ENCODE measurements around the gene TYW5. TPM values are rescaled to one million over a fixed set of nuclear protein-coding genes. Genes with fewer than 3 reads are reported as not detected.

The TYW5 gene
- polyA plus RNA-seq, 1 of the 3 experiments (the other 2 are of a cell fraction) = 3.6 TPM

DNA sequence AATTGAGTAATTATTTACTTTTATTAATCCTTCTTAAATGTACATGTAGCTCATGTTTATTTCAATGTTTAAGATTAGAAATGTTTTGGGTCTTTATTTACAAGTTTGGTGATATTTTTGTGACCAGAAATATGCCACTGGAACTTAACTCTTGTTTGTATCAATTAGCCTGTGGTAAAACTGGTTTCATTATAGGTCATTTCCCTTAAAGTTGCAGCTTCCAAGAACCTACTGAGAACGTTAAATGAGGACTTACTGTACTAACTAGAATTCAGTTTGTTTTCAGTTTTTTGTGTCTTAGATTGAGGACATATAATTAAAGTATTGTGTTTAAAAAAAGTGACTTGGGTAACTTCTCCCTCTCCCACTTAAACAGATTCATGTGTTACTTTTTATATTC lies 4.3 kb downstream of the TYW5 start:
- CTCF ChIA-PET = interaction anchor here (0.9 to 1.0 kb wide), 2 partner anchors 8 to 11 kb away, joined by 3 read pairs; no protein-coding TSS in a partner anchor

DNA sequence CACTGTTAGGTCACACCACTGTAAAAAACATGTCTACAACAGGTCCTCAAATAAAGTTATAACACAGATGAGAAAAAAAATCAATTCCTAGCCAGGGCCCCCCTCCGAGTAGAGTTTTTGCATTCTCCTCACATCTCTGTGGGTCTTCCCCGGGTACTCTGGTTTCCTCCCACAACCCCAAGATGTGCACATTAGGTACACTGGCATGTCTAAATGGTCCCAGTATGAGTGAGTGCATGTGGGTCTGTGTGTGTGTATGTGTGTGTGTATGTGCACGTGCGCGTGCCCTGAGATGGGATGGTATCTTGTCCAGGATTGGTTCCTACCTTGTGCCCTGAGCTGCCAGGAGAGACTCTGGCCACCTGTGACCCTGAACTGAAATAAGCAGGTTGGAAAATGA lies 4.9 kb downstream of the TYW5 start:
- H3K9me2 ChIP-seq = no peaks in the 10 kb centered on the region
- peaks cover 31 to 55% of the 10 kb centered on the region in 2 experiments for H3K36me3 ChIP-seq (replicated peaks in 1 of 2; ENCODE audit: control insufficient read depth in 1 of 2, insufficient read depth in 2 of 2, low read length in 1 of 2)
- peaks cover 2 to 12% of the 10 kb centered on the region in 2 experiments; a peak in 2 of 4 replicates for H3K4me1 ChIP-seq (ENCODE audit: control insufficient read depth in 1 of 2, insufficient read depth in 2 of 2, low read depth in 1 of 2, low read length in 1 of 2)
- H3K9me3 ChIP-seq = no peaks in the 10 kb centered on the region
- TF ChIP-seq ELF1 (IDR thresholded peaks at IDR 0.05) = no peak
- no peak for TF ChIP-seq RFX5 (IDR thresholded peaks at IDR 0.05; ENCODE audit: low read length)
- TF ChIP-seq, protein P1, sequence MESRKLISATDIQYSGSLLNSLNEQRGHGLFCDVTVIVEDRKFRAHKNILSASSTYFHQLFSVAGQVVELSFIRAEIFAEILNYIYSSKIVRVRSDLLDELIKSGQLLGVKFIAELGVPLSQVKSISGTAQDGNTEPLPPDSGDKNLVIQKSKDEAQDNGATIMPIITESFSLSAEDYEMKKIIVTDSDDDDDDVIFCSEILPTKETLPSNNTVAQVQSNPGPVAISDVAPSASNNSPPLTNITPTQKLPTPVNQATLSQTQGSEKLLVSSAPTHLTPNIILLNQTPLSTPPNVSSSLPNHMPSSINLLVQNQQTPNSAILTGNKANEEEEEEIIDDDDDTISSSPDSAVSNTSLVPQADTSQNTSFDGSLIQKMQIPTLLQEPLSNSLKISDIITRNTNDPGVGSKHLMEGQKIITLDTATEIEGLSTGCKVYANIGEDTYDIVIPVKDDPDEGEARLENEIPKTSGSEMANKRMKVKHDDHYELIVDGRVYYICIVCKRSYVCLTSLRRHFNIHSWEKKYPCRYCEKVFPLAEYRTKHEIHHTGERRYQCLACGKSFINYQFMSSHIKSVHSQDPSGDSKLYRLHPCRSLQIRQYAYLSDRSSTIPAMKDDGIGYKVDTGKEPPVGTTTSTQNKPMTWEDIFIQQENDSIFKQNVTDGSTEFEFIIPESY (IDR thresholded peaks at IDR 0.05; ENCODE audit: borderline replicate concordance, low read depth) = no peak
- TF ChIP-seq, protein P2, sequence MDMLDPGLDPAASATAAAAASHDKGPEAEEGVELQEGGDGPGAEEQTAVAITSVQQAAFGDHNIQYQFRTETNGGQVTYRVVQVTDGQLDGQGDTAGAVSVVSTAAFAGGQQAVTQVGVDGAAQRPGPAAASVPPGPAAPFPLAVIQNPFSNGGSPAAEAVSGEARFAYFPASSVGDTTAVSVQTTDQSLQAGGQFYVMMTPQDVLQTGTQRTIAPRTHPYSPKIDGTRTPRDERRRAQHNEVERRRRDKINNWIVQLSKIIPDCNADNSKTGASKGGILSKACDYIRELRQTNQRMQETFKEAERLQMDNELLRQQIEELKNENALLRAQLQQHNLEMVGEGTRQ (IDR thresholded peaks at IDR 0.05; ENCODE audit: borderline replicate concordance, low read depth, low read length) = no peak
- no peak for TF ChIP-seq EP300 (IDR thresholded peaks at IDR 0.05; ENCODE audit: borderline replicate concordance in 1 of 2, low read depth in 1 of 2, low read length in 1 of 2)
- no peak for TF ChIP-seq RAD21 (IDR thresholded peaks at IDR 0.05; ENCODE audit: low read length)
- no peak for TF ChIP-seq RXRA (IDR thresholded peaks at IDR 0.05; ENCODE audit: borderline replicate concordance, low read depth)
- TF ChIP-seq, protein P3, sequence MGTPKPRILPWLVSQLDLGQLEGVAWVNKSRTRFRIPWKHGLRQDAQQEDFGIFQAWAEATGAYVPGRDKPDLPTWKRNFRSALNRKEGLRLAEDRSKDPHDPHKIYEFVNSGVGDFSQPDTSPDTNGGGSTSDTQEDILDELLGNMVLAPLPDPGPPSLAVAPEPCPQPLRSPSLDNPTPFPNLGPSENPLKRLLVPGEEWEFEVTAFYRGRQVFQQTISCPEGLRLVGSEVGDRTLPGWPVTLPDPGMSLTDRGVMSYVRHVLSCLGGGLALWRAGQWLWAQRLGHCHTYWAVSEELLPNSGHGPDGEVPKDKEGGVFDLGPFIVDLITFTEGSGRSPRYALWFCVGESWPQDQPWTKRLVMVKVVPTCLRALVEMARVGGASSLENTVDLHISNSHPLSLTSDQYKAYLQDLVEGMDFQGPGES (IDR thresholded peaks at IDR 0.05; ENCODE audit: low read depth, low read length) = no peak
- no peak for TF ChIP-seq CHD2 (IDR thresholded peaks at IDR 0.05; ENCODE audit: low read length, partially characterized antibody)
- H3F3A ChIP-seq (replicated peaks; ENCODE audit: insufficient read depth) = peaks cover 23% of the 10 kb centered on the region
- no peak overlapping the region for H3K27ac ChIP-seq (ENCODE audit: low read depth in 2 of 2, low read length in 1 of 2)
- H4K20me1 ChIP-seq (ENCODE audit: insufficient read depth) = no peaks in the 10 kb centered on the region; the same call in 1 of the 2 replicates
- no peak overlapping the region for H3K4me2 ChIP-seq
- no peak overlapping the region for H3K4me3 ChIP-seq (ENCODE audit: low read depth in 2 of 2, low read length in 1 of 2)
- H3K79me2 ChIP-seq (ENCODE audit: insufficient read depth) = peaks cover 63% of the 10 kb centered on the region
- 97% methylated on average over 5 of the region's 5 CpGs for WGBS (ENCODE audit: low lambda C conversion rate)
- CTCF ChIA-PET = interaction anchor here (0.8 to 0.9 kb wide), 2 partner anchors 8 to 10 kb away, joined by 3 read pairs; no protein-coding TSS in a partner anchor
- POLR2A ChIA-PET = no interaction called here
- DNase-seq = no peak
- H3K9ac ChIP-seq = no peak overlapping the region
- no peaks in the 10 kb centered on the region for H3K27me3 ChIP-seq (ENCODE audit: insufficient read depth)
- no peak overlapping the region for H2AFZ ChIP-seq (ENCODE audit: low read depth)

More for the DNA sequence above, 4.3 kb downstream of the TYW5 start:
- H3K27me3 ChIP-seq (ENCODE audit: insufficient read depth) = no peaks in the 10 kb centered on the region
- no peak overlapping the region for H3K4me2 ChIP-seq
- WGBS (ENCODE audit: low lambda C conversion rate) = 89% methylated on average over 1 of the region's 1 CpG
- H3K9ac ChIP-seq = no peak overlapping the region
- DNase-seq = no peak
- peaks cover 23% of the 10 kb centered on the region for H3F3A ChIP-seq (replicated peaks; ENCODE audit: insufficient read depth)
- no peak overlapping the region for H2AFZ ChIP-seq (ENCODE audit: low read depth)
- TF ChIP-seq, protein P4, sequence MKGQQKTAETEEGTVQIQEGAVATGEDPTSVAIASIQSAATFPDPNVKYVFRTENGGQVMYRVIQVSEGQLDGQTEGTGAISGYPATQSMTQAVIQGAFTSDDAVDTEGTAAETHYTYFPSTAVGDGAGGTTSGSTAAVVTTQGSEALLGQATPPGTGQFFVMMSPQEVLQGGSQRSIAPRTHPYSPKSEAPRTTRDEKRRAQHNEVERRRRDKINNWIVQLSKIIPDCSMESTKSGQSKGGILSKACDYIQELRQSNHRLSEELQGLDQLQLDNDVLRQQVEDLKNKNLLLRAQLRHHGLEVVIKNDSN (IDR thresholded peaks at IDR 0.05; ENCODE audit: borderline replicate concordance, low read depth) = no peak
- TF ChIP-seq NFIC (IDR thresholded peaks at IDR 0.05; ENCODE audit: borderline replicate concordance) = no peak
- TF ChIP-seq, protein P5, sequence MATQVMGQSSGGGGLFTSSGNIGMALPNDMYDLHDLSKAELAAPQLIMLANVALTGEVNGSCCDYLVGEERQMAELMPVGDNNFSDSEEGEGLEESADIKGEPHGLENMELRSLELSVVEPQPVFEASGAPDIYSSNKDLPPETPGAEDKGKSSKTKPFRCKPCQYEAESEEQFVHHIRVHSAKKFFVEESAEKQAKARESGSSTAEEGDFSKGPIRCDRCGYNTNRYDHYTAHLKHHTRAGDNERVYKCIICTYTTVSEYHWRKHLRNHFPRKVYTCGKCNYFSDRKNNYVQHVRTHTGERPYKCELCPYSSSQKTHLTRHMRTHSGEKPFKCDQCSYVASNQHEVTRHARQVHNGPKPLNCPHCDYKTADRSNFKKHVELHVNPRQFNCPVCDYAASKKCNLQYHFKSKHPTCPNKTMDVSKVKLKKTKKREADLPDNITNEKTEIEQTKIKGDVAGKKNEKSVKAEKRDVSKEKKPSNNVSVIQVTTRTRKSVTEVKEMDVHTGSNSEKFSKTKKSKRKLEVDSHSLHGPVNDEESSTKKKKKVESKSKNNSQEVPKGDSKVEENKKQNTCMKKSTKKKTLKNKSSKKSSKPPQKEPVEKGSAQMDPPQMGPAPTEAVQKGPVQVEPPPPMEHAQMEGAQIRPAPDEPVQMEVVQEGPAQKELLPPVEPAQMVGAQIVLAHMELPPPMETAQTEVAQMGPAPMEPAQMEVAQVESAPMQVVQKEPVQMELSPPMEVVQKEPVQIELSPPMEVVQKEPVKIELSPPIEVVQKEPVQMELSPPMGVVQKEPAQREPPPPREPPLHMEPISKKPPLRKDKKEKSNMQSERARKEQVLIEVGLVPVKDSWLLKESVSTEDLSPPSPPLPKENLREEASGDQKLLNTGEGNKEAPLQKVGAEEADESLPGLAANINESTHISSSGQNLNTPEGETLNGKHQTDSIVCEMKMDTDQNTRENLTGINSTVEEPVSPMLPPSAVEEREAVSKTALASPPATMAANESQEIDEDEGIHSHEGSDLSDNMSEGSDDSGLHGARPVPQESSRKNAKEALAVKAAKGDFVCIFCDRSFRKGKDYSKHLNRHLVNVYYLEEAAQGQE (IDR thresholded peaks at IDR 0.05; ENCODE audit: low read depth, low read length) = no peak
- TF ChIP-seq NRF1 (IDR thresholded peaks at IDR 0.05; ENCODE audit: low read depth, low read length) = no peak
- TF ChIP-seq FOXJ3 (CRISPR knock-in tag; IDR thresholded peaks at IDR 0.05) = no peak
- H3K9me2 ChIP-seq = no peaks in the 10 kb centered on the region
- H3K9me3 ChIP-seq = no peaks in the 10 kb centered on the region
- H3K4me1 ChIP-seq (ENCODE audit: control insufficient read depth in 1 of 2, insufficient read depth in 2 of 2, low read depth in 1 of 2, low read length in 1 of 2) = peaks cover 2 to 12% of the 10 kb centered on the region in 2 experiments; a peak in 2 of 4 replicates
- H3K4me3 ChIP-seq (ENCODE audit: low read depth in 2 of 2, low read length in 1 of 2) = no peak overlapping the region
- peaks cover 69% of the 10 kb centered on the region for H3K79me2 ChIP-seq (ENCODE audit: insufficient read depth)
- no peaks in the 10 kb centered on the region; the same call in 1 of the 2 replicates for H4K20me1 ChIP-seq (ENCODE audit: insufficient read depth)
- H3K36me3 ChIP-seq (replicated peaks in 1 of 2; ENCODE audit: control insufficient read depth in 1 of 2, insufficient read depth in 2 of 2, low read length in 1 of 2) = peaks cover 31 to 49% of the 10 kb centered on the region in 2 experiments
- POLR2A ChIA-PET = no interaction called here
- H3K27ac ChIP-seq (ENCODE audit: low read depth in 2 of 2, low read length in 1 of 2) = no peak overlapping the region
